Keratinocyte (primary cell): ENCODE data around the gene DIPK2A.

Experiments used
- EZH2 ChIP-seq: IDR thresholded peaks from one replicate; pipeline ENCODE4 v1.6.1; 2012; ENCODE audit warnings: inconsistent platforms, mild to moderate bottlenecking, low read length, moderate library complexity
- TF ChIP-seq, protein P1 (sequence below), 3 experiments: IDR thresholded peaks in 1 of 3; conservative IDR thresholded peaks in 1 of 3; optimal IDR thresholded peaks in 1 of 3; 2 replicates in 2 of 3; 3 replicates in 1 of 3; pipeline versions ENCODE3 to v1.5.1; 2011; ENCODE audit warnings: low read length in 3 of 3, mild to moderate bottlenecking in 3 of 3, moderate library complexity in 2 of 3, control low read depth in 1 of 3, inconsistent platforms in 1 of 3; ENCODE audit not compliant: insufficient read depth in 2 of 3; ENCODE audit errors: extremely low read depth in 1 of 3

DNA sequence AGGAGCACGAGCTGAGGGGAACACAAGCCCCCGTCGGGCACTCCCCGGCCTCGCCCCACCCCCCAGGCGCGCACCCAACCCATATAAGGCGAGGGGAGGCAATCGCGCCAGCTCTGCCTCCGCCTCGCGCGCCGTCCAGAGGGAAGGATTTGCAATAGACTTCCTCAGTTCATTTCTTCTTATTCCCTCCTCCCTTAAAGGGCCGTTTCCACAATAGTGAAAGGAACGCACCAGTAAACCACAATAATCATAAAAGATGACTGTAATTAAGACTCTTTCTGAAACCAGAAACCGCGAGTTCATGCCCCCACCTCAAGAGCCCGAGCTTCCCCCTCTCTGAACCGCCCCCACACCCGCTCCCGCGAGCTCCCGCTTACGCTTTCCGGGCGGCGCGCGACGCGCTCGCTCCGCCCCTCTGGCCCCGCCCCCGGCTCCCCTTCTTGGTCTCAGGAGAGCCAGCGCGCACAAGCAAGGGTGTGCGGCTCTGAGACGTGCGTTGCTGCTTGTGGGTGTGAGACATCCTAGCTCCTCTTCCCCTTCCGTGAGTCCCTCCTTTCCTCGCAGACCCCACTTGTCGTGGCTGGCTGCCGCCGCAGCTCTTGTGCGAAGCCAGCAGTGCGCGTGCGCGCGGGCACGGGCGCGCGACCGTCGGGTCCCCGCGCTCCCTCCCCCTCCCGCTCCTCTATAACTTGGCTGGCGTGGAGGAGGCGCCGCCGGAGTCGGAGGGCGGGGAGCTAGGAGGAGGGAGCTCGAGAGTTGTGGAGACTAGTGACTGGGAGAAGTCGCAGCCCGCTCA, at the start of gene DIPK2A:
- TF ChIP-seq, protein P1, sequence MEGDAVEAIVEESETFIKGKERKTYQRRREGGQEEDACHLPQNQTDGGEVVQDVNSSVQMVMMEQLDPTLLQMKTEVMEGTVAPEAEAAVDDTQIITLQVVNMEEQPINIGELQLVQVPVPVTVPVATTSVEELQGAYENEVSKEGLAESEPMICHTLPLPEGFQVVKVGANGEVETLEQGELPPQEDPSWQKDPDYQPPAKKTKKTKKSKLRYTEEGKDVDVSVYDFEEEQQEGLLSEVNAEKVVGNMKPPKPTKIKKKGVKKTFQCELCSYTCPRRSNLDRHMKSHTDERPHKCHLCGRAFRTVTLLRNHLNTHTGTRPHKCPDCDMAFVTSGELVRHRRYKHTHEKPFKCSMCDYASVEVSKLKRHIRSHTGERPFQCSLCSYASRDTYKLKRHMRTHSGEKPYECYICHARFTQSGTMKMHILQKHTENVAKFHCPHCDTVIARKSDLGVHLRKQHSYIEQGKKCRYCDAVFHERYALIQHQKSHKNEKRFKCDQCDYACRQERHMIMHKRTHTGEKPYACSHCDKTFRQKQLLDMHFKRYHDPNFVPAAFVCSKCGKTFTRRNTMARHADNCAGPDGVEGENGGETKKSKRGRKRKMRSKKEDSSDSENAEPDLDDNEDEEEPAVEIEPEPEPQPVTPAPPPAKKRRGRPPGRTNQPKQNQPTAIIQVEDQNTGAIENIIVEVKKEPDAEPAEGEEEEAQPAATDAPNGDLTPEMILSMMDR (optimal IDR thresholded peaks at IDR 0.05 in 1 of 3, IDR thresholded peaks at IDR 0.05 in 1 of 3, conservative IDR thresholded peaks at IDR 0.05 in 1 of 3; ENCODE audit: extremely low read depth in 1 of 3, insufficient read depth in 2 of 3, low read length in 3 of 3): no peak
- TF ChIP-seq EZH2: no peak
